GM12891 (cell line): ENCODE data around the gene ATG14.

Source experiments
- PAX5 ChIP-seq: IDR thresholded peaks from 2 replicates; pipeline ENCODE4 v1.6.1; 2011; ENCODE audit warnings: low read length, moderate library complexity, mild to moderate bottlenecking; ENCODE audit not compliant: insufficient read depth, severe bottlenecking
- POLR2A ChIP-seq: IDR thresholded peaks from 2 replicates; pipeline ENCODE4 v1.6.1; 2011; ENCODE audit warnings: low read depth, low read length, control low read depth
- POLR2AphosphoS5 ChIP-seq: IDR thresholded peaks from 2 replicates; pipeline ENCODE4 v1.6.1; 2011; ENCODE audit warnings: low read depth, low read length, control low read depth
- SPI1 ChIP-seq: IDR thresholded peaks from 2 replicates; pipeline ENCODE4 v1.6.1; 2011; ENCODE audit warnings: low read depth, low read length, control low read depth
- TAF1 ChIP-seq: IDR thresholded peaks from 2 replicates; pipeline ENCODE4 v1.6.1; 2011; ENCODE audit warnings: low read depth, low read length, control low read depth

DNA sequence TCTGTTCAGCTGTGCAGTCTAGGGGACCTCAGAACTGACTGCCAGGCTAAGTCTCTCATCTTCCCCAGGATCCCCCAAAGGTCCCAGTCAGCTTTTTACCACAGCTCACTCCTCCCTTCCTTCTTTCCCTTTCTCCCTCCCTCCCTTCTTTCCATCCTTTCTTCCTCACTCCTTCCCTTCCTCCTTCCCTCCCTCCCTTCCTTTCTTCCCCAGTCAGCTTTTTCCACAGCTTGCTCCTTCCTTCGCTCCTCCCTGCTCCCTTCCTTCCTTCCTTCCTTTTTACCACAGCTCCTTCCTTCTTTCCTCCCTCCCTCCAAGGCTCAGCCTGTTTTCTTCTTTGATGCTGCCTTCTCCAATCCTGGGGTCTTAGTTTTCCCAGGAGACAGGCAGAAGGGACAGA, 39.2 kb downstream of the ATG14 start:
- TF ChIP-seq POLR2A, result no peak
- no peak for TF ChIP-seq TAF1
- TF ChIP-seq SPI1, result no peak
- no peak for TF ChIP-seq POLR2AphosphoS5
- TF ChIP-seq PAX5, result no peak
